IMR-90 (cell line): ENCODE results near the gene TENM4. TPM values are rescaled to one million over a fixed set of nuclear protein-coding genes. Genes with fewer than 3 reads are reported as not detected.

ENCODE experiments used
- ATAC-seq: fragments of 200-7000 bp; cut with Tn5 transposase; 2 replicates; pipeline ENCODE4 v1.9.1; 2020; ENCODE audit warnings: low read depth, mild to moderate bottlenecking, moderate library complexity
- BruUV-seq: library from RNA; stranded (reverse); fragments of 400-500 nt; replicated peaks from 2 replicates; lab custom pipeline; 2021; lab: Mats Ljungman, UMichigan
- CTCF ChIA-PET: fragments of 300-600 bp; formaldehyde crosslinking; extraction: SDS; loops from one replicate; lab custom pipeline; 2021; ENCODE audit warnings: antibody characterized with exemption; lab: Yijun Ruan, JAX
- POLR2A ChIA-PET: fragments of 300-600 bp; sonication (Branson Sonifier 250); formaldehyde crosslinking; loops from one replicate; lab custom pipeline; 2022; ENCODE audit warnings: antibody characterized with exemption; ENCODE audit not compliant: unreplicated experiment; lab: Charles Lee
- DNase-seq: peaks from one replicate; pipeline ENCODE4 v3.0.0; 2013
- H2AFZ ChIP-seq: replicated peaks from 2 replicates; pipeline ENCODE3; 2013; ENCODE audit warnings: low read length, mild to moderate bottlenecking; ENCODE audit not compliant: poor library complexity
- H2AK5ac ChIP-seq: 2 replicates; pipeline ENCODE4 v1.6.1; 2013; ENCODE audit warnings: low read depth, low read length, inconsistent platforms
- H2AK9ac ChIP-seq: replicated peaks from 2 replicates; pipeline ENCODE3; 2013; ENCODE audit warnings: mild to moderate bottlenecking, low read depth, low read length, moderate library complexity; ENCODE audit not compliant: poor library complexity
- H2BK120ac ChIP-seq: 2 replicates; pipeline ENCODE4 v1.6.1; 2013; ENCODE audit warnings: low read depth, low read length, inconsistent platforms
- H2BK15ac ChIP-seq: 3 replicates; pipeline ENCODE4 v1.6.1; 2013; ENCODE audit warnings: low read depth, low read length, inconsistent platforms
- H2BK20ac ChIP-seq: 2 replicates; pipeline ENCODE4 v1.6.1; 2013; ENCODE audit warnings: low read depth, mild to moderate bottlenecking, inconsistent platforms, low read length, moderate library complexity
- H2BK5ac ChIP-seq: 2 replicates; pipeline ENCODE4 v1.6.1; 2013; ENCODE audit warnings: mild to moderate bottlenecking, low read depth, low read length, inconsistent platforms; ENCODE audit not compliant: poor library complexity, severe bottlenecking
- H3K14ac ChIP-seq: replicated peaks from 2 replicates; pipeline ENCODE4 v1.6.1; 2013; ENCODE audit warnings: low read depth, low read length, inconsistent platforms
- H3K18ac ChIP-seq: 2 replicates; pipeline ENCODE4 v1.6.1; 2013; ENCODE audit warnings: low read depth, low read length, control low read depth
- H3K23ac ChIP-seq: 2 replicates; pipeline ENCODE4 v1.6.1; 2013; ENCODE audit warnings: low read depth, low read length, inconsistent platforms
- H3K27ac ChIP-seq: 2 replicates; pipeline ENCODE4 v1.5.1; 2013; ENCODE audit warnings: mild to moderate bottlenecking, control low read depth, low read length; ENCODE audit not compliant: insufficient read depth
- H3K27me3 ChIP-seq: 2 replicates; pipeline ENCODE4 v1.6.1; 2013; ENCODE audit warnings: low read length; ENCODE audit not compliant: control insufficient read depth, insufficient read depth
- H3K36me3 ChIP-seq: 2 replicates; pipeline ENCODE4 v1.6.1; 2013; ENCODE audit warnings: low read length, mixed read lengths; ENCODE audit not compliant: control insufficient read depth, insufficient read depth
- H3K4ac ChIP-seq: 2 replicates; pipeline ENCODE4 v1.6.1; 2013; ENCODE audit warnings: low read depth, low read length, inconsistent platforms
- H3K4me1 ChIP-seq: 2 replicates; pipeline ENCODE4 v1.6.1; 2013; ENCODE audit warnings: low read length, mixed read lengths; ENCODE audit not compliant: control insufficient read depth, insufficient read depth
- H3K4me2 ChIP-seq: 2 replicates; pipeline ENCODE4 v1.6.1; 2013; ENCODE audit warnings: low read depth, mild to moderate bottlenecking, control low read depth, low read length, moderate library complexity
- H3K4me3 ChIP-seq: 2 replicates; pipeline ENCODE4 v1.5.1; 2013; ENCODE audit warnings: low read depth, mild to moderate bottlenecking, control low read depth, low read length, moderate library complexity; ENCODE audit not compliant: insufficient read depth
- H3K56ac ChIP-seq: 2 replicates; pipeline ENCODE4 v1.6.1; 2013; ENCODE audit warnings: low read length, inconsistent platforms; ENCODE audit not compliant: insufficient read depth; ENCODE audit errors: extremely low read depth
- H3K79me1 ChIP-seq, 2 experiments: 2 replicates each; pipeline ENCODE4 v1.6.1; 2013; ENCODE audit warnings: low read length in 2 of 2, inconsistent platforms in 1 of 2, low read depth in 1 of 2
- H3K9ac ChIP-seq: 2 replicates; pipeline ENCODE4 v1.6.1; 2013; ENCODE audit warnings: low read depth, low read length, control low read depth
- H3K9me1 ChIP-seq: 2 replicates; pipeline ENCODE4 v1.6.1; 2013; ENCODE audit warnings: low read length, inconsistent platforms; ENCODE audit not compliant: insufficient read depth
- H3K9me3 ChIP-seq: 2 replicates; pipeline ENCODE4 v1.6.1; 2013; ENCODE audit warnings: low read length; ENCODE audit not compliant: control insufficient read depth, insufficient read depth
- H4K20me1 ChIP-seq: 2 replicates; pipeline ENCODE4 v1.6.1; 2013; ENCODE audit warnings: low read length, inconsistent platforms; ENCODE audit not compliant: insufficient read depth
- H4K5ac ChIP-seq: 2 replicates; pipeline ENCODE4 v1.6.1; 2013; ENCODE audit warnings: mild to moderate bottlenecking, low read depth, low read length, control low read depth
- H4K8ac ChIP-seq, 2 experiments: 2 replicates each; pipeline ENCODE4 v1.6.1; 2013; ENCODE audit warnings: low read depth in 2 of 2, low read length in 2 of 2, control low read depth in 1 of 2, inconsistent platforms in 1 of 2
- H4K91ac ChIP-seq: 2 replicates; pipeline ENCODE4 v1.6.1; 2013; ENCODE audit warnings: low read depth, low read length, inconsistent platforms; ENCODE audit not compliant: insufficient read depth
- BHLHE40 ChIP-seq: fragments of 150-350 bp; IDR thresholded peaks from 2 replicates; pipeline ENCODE4 v1.6.1; 2016; ENCODE audit warnings: mild to moderate bottlenecking, low read depth, low read length
- CHD1 ChIP-seq: IDR thresholded peaks from 2 replicates; pipeline ENCODE4 v1.6.1; 2012; ENCODE audit warnings: low read depth, low read length, improper control_type of control experiment
- FOS ChIP-seq: fragments of 150-350 bp; IDR thresholded peaks from 2 replicates; pipeline ENCODE4 v1.6.1; 2016; ENCODE audit warnings: low read depth, low read length
- MXI1 ChIP-seq: IDR thresholded peaks from 2 replicates; pipeline ENCODE4 v1.6.1; 2012; ENCODE audit warnings: low read depth, mild to moderate bottlenecking, low read length, moderate library complexity, borderline replicate concordance
- NFE2L2 ChIP-seq: fragments of 150-350 bp; IDR thresholded peaks from 2 replicates; pipeline ENCODE4 v1.6.1; 2016; ENCODE audit warnings: low read depth, mild to moderate bottlenecking, low read length
- POLR2A ChIP-seq: IDR thresholded peaks from 2 replicates; pipeline ENCODE4 v1.6.1; 2012; ENCODE audit warnings: mild to moderate bottlenecking, low read depth, low read length
- SMC3 ChIP-seq: fragments of 150-350 bp; IDR thresholded peaks from 2 replicates; pipeline ENCODE4 v1.6.1; 2016; ENCODE audit warnings: low read depth, mild to moderate bottlenecking, antibody characterized with exemption, low read length, moderate library complexity
- WGBS, 2 experiments: methylation state at CpG; one replicate each; pipeline versions ENCODE4 v1.1.5 to v1.1.7; 2013; ENCODE audit warnings: missing lambda C conversion rate in 2 of 2; ENCODE audit not compliant: insufficient read length in 1 of 2; ENCODE audit errors: extremely low coverage in 2 of 2; 5-methylcytosine and 5-hydroxymethylcytosine counted together
- dilution Hi-C: fragments of 300-500 bp; cut with HindIII; formaldehyde crosslinking; loops from one replicate; pipeline ENCODE4 v1.14.3; 2018; ENCODE audit warnings: low sequenced_read_pairs; ENCODE audit not compliant: unreplicated experiment
- in situ Hi-C: fragments of 300-500 bp; cut with MboI; formaldehyde crosslinking; loops from 3 replicates; pipeline ENCODE4 v1.14.3; 2019; ENCODE audit warnings: low sequenced_read_pairs, inconsistent platforms, mixed read lengths
- intact Hi-C: fragments of 100-400 bp; cut with micrococcal nuclease; formaldehyde crosslinking; loops from 2 replicates; pipeline ENCODE4 v1.10.0; 2022
- polyA plus RNA-seq, 3 experiments: library from polyadenylated mRNA; depleted of rRNA; stranded (reverse); fragments of >200 nt; gene quantifications; 2 replicates each; pipeline ENCODE4 v1.2.3, GENCODE V29; 2012; ENCODE audit warnings: low replicate concordance in 1 of 3
- total RNA-seq: library from RNA; depleted of rRNA; stranded (reverse); fragments of >200 nt; gene quantifications from 2 replicates; pipeline ENCODE4 v1.2.3, GENCODE V29; 2012
- TF ChIP-seq, protein P1 (sequence below): fragments of 150-350 bp; IDR thresholded peaks from 2 replicates; pipeline ENCODE4 v1.6.1; 2016; ENCODE audit warnings: low read depth, mild to moderate bottlenecking, low read length, moderate library complexity, borderline replicate concordance
- TF ChIP-seq, protein P2 (sequence below): conservative IDR thresholded peaks from 2 replicates; pipeline ENCODE4 v1.5.1; 2012; ENCODE audit warnings: mild to moderate bottlenecking, low read depth, low read length, improper control_type of control experiment

Gene TENM4
- total and polyA plus RNA-seq, 2 of the 4 experiments (the other 2 are of a cell fraction): 7.4 to 9.0 TPM

GRCh38 chr11:79437278-79437980 is 3.4 kb downstream of the TENM4 start:
- no TSS peak for BruUV-seq
- Histone ChIP-seq H2BK15ac (no peak overlapping the region; the same call in 2 of the 3 replicates), H2BK5ac (no peak overlapping the region), H3K4me2 (peak overlapping the region; percentile 87), H3K56ac (peak overlapping the region; percentile 59; the same call in 1 of the 2 replicates), H3K23ac (peak overlapping the region; percentile 13), H3K79me1 (peaks cover 6 to 46% of the 10 kb centered on the region in 2 experiments), H4K20me1 (no peaks in the 10 kb centered on the region), H4K8ac (peak overlapping the region in 1 of 2 experiments; percentile 30; a peak in 1 of 4 replicates), H2AFZ (peak overlapping the region; percentile 92), H3K9me1 (peaks cover 2% of the 10 kb centered on the region; the same call in 1 of the 2 replicates), H3K9ac (peak overlapping the region; percentile 57), H3K27me3 (no peaks in the 10 kb centered on the region), H3K4me1 (peaks cover 8% of the 10 kb centered on the region), H4K5ac (no peak overlapping the region), H3K9me3 (no peaks in the 10 kb centered on the region), H2BK20ac (no peak overlapping the region; the same call in 1 of the 2 replicates), H3K36me3 (no peaks in the 10 kb centered on the region), H2BK120ac (peak overlapping the region; percentile 73; the same call in 1 of the 2 replicates), H4K91ac (peak overlapping the region; percentile 41; the same call in 1 of the 2 replicates), H3K14ac (peak overlapping the region; percentile 15), H3K27ac (peak overlapping the region; percentile 39), H2AK9ac (peak overlapping the region; percentile 2), H3K4me3 (peak overlapping the region; percentile 57), H3K18ac (peak overlapping the region; percentile 35; the same call in 1 of the 2 replicates), H2AK5ac (peak overlapping the region; percentile 11; the same call in 1 of the 2 replicates), H3K4ac (peak overlapping the region; percentile 69)
- in situ Hi-C loops: loop anchor here (10.0 kb wide), 1 partner anchor 343 kb away; no protein-coding TSS in a partner anchor
- intact Hi-C loops: loop anchor here (10.0 kb wide), 1 partner anchor 333 kb away; no protein-coding TSS in a partner anchor
- ChIA-PET CTCF (no interaction called here), POLR2A (no interaction called here)
- DNase-seq: peak; percentile 57
- dilution Hi-C loops: no loop called here
- TF ChIP-seq BHLHE40 (no peak), FOS (no peak), SMC3 (0 out of 2 replicates have a peak, but pooled peaks have one; percentile 2), POLR2A (peak; percentile 49; the same call in 1 of the 2 replicates), MXI1 (peak; percentile 50; the same call in 1 of the 2 replicates), NFE2L2 (no peak), CHD1 (no peak)
- TF ChIP-seq, protein P1, sequence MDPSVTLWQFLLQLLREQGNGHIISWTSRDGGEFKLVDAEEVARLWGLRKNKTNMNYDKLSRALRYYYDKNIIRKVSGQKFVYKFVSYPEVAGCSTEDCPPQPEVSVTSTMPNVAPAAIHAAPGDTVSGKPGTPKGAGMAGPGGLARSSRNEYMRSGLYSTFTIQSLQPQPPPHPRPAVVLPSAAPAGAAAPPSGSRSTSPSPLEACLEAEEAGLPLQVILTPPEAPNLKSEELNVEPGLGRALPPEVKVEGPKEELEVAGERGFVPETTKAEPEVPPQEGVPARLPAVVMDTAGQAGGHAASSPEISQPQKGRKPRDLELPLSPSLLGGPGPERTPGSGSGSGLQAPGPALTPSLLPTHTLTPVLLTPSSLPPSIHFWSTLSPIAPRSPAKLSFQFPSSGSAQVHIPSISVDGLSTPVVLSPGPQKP: no peak
- TF ChIP-seq, protein P2, sequence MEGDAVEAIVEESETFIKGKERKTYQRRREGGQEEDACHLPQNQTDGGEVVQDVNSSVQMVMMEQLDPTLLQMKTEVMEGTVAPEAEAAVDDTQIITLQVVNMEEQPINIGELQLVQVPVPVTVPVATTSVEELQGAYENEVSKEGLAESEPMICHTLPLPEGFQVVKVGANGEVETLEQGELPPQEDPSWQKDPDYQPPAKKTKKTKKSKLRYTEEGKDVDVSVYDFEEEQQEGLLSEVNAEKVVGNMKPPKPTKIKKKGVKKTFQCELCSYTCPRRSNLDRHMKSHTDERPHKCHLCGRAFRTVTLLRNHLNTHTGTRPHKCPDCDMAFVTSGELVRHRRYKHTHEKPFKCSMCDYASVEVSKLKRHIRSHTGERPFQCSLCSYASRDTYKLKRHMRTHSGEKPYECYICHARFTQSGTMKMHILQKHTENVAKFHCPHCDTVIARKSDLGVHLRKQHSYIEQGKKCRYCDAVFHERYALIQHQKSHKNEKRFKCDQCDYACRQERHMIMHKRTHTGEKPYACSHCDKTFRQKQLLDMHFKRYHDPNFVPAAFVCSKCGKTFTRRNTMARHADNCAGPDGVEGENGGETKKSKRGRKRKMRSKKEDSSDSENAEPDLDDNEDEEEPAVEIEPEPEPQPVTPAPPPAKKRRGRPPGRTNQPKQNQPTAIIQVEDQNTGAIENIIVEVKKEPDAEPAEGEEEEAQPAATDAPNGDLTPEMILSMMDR: no peak
- 0% methylated on average over 33 of the region's 74 CpGs; no CpG with 5 or more reads in 1 of the 2 experiments for WGBS, 2 experiments
- peak; percentile 40 for ATAC-seq
